GM08714 (cell line): ENCODE results near the gene TEDC2.

Experiments used
- H3K4me3 ChIP-seq: fragments of 200-500 bp; sonication (Bioruptor generic); 2 replicates; pipeline ENCODE4 v1.5.1; 2014; ENCODE audit warnings: mild to moderate bottlenecking, low read length, inconsistent platforms
- ZNF274 ChIP-seq: IDR thresholded peaks from 2 replicates; pipeline ENCODE4 v1.6.1; 2012; ENCODE audit warnings: mild to moderate bottlenecking, low read depth, low read length

TEDC2 gene

GRCh38 chr16:2508722-2509400 lies 49.0 kb downstream of the TEDC2 start:
- TF ChIP-seq ZNF274, result no peak
- no peak overlapping the region for H3K4me3 ChIP-seq

DNA sequence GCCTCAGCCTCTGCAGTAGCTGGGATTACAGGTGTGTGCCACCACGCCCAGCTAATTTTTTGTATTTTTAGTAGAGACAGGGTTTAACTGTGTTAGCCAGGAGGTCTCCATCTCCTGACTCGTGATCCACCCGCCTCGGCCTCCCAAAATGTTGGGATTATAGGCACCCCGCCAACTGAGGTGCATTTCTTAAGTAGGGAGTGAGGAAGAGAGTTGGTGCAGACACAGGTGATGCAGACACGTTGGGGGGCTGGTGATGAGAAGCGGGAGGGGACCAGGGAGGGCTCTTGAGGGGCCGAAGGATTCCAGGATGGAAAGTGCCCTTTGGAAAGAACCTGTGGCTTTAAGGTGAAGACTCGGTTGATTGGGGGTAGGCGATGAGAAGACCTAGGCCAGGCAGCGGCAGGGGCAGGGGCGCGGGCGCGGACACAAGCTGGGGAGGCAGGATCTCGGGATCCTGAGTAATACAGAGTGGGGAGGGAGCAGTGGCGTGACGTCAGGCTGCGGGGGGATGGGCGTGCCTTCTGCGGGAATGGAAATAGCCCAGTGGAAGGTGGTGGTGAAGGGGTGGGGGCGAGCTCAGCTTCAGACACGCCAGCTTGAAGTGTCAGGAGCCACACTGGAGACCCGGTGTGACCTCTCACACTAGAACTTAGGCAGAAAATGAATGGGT lies 51.4 kb downstream of the TEDC2 start:
- TF ChIP-seq ZNF274, result no peak
- H3K4me3 ChIP-seq, result no peak overlapping the region

GRCh38 chr16:2511996-2512734 lies 52.3 kb downstream of the TEDC2 start:
- TF ChIP-seq ZNF274, result no peak
- H3K4me3 ChIP-seq, result no peak overlapping the region

DNA sequence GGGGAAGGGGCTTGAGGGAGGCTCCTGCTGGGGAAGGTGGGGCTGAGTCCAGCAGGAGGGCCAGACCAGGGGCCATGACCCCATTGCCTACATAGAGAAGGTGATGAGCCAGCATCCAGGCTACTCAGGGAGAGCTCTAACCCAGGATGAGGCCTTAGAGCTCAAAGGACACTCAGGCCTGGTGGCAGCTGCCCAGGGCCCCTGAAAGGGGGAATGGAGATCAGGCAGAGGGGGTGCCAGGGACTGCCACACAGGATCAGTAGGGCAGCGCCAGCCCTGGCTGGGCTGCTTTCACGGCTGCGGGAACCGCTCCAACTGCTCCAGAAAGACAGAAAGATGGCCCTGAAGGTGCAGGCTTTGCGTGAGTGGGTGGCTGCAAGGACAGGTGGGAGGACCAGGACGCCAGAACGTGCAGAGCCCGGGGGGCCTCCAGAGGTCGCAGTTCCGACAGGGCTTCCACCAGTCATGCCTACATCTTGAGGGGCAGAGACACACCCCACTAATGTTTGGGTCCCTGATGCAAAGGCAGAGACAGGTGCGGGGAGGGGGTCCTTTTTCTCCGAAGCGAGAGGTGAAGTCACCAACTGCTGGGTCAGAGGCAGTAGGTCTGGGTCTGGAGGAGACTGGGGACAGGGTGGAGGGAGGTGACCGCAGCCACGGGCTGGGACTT lies 53.0 kb downstream of the TEDC2 start:
- peak overlapping the region; percentile 21; the same call in 1 of the 2 replicates for H3K4me3 ChIP-seq
- no peak for TF ChIP-seq ZNF274

GRCh38 chr16:2513405-2514332 lies 53.8 kb downstream of the TEDC2 start, which contains the start of gene ATP6V0C:
ATP6V0C (plus strand) TSS chr16:2513952; CDS start chr16:2514104, 152 bp downstream.
- H3K4me3 ChIP-seq, result peak within 1 kb of the TSS; percentile 73
- TF ChIP-seq ZNF274, result no peak
